PC-3 (cell line): ENCODE data around the gene ZNF277. TPM values are rescaled to one million over a fixed set of nuclear protein-coding genes. Genes with fewer than 3 reads are reported as not detected.
A peak's percentile ranks its signal among the peaks of the same experiment; 100 is the strongest.

Source experiments
- ATAC-seq: fragments of 200-7000 bp; cut with Tn5 transposase; 2 replicates; pipeline ENCODE4 v1.9.1; 2020; ENCODE audit warnings: mild to moderate bottlenecking, moderate library complexity
- BruUV-seq: library from RNA; stranded (reverse); fragments of 400-500 nt; replicated peaks from 2 replicates; lab custom pipeline; 2021; lab: Mats Ljungman, UMichigan
- CTCF ChIA-PET: fragments of 300-600 bp; sonication (Branson Sonifier 250); formaldehyde crosslinking; loops from one replicate; lab custom pipeline; 2022; ENCODE audit warnings: antibody characterized with exemption; lab: Charles Lee
- POLR2A ChIA-PET: fragments of 300-600 bp; sonication (Branson Sonifier 250); formaldehyde crosslinking; loops from one replicate; lab custom pipeline; 2022; ENCODE audit warnings: antibody characterized with exemption; ENCODE audit not compliant: unreplicated experiment; lab: Charles Lee
- DNase-seq: peaks from one replicate; pipeline ENCODE4 v3.0.0-alpha.2; 2015
- H2AFZ ChIP-seq: fragments of 300-600 bp; sonication (generic); 2 replicates; pipeline ENCODE4 v1.6.0; 2016; ENCODE audit warnings: antibody characterized with exemption, low read length
- H3F3A ChIP-seq: fragments of 300-600 bp; sonication (generic); one replicate; pipeline ENCODE4 v1.6.0; 2017; ENCODE audit warnings: antibody characterized with exemption, low read length, control low read depth, mild to moderate bottlenecking; ENCODE audit not compliant: unreplicated experiment
- H3K27ac ChIP-seq: fragments of 300-600 bp; sonication (generic); 2 replicates; pipeline ENCODE4 v1.5.1; 2016; ENCODE audit warnings: mild to moderate bottlenecking, low read length
- H3K27me3 ChIP-seq: fragments of 300-600 bp; sonication (generic); 2 replicates; pipeline ENCODE4 v1.6.1; 2016; ENCODE audit warnings: low read length, mixed read lengths
- H3K36me3 ChIP-seq: fragments of 300-600 bp; sonication (generic); 2 replicates; pipeline ENCODE4 v1.6.1; 2016; ENCODE audit warnings: low read depth, mixed run types, low read length, mixed read lengths
- H3K4me1 ChIP-seq: fragments of 300-600 bp; sonication (generic); 2 replicates; pipeline ENCODE4 v1.5.1; 2016; ENCODE audit warnings: low read length; ENCODE audit not compliant: insufficient read depth
- H3K4me2 ChIP-seq: fragments of 300-600 bp; sonication (generic); 2 replicates; pipeline ENCODE4 v1.6.0; 2016; ENCODE audit warnings: low read length
- H3K4me3 ChIP-seq: fragments of 300-600 bp; sonication (generic); 2 replicates; pipeline ENCODE4 v1.5.1; 2016; ENCODE audit warnings: mild to moderate bottlenecking, low read length, mixed read lengths
- H3K79me2 ChIP-seq: fragments of 300-600 bp; sonication (generic); 2 replicates; pipeline ENCODE4 v1.6.1; 2017; ENCODE audit warnings: low read length, mixed read lengths
- H3K9ac ChIP-seq: fragments of 300-600 bp; sonication (generic); 2 replicates; pipeline ENCODE4 v1.6.0; 2016; ENCODE audit warnings: mild to moderate bottlenecking, low read length
- H3K9me2 ChIP-seq: fragments of 300-600 bp; sonication (generic); replicated peaks from 2 replicates; pipeline ENCODE4 v1.6.1; 2016; ENCODE audit warnings: mixed run types, low read length, mixed read lengths
- H3K9me3 ChIP-seq: fragments of 300-600 bp; sonication (generic); 2 replicates; pipeline ENCODE4 v1.6.1; 2016; ENCODE audit warnings: low read length, mixed read lengths
- H4K20me1 ChIP-seq: fragments of 300-600 bp; sonication (generic); 2 replicates; pipeline ENCODE4 v1.6.1; 2016; ENCODE audit warnings: low read length, mixed read lengths
- CTCF ChIP-seq: fragments of 300-600 bp; sonication (generic); conservative IDR thresholded peaks from 2 replicates; pipeline ENCODE4 v1.5.1; 2017; ENCODE audit warnings: antibody characterized with exemption, low read depth, mild to moderate bottlenecking, low read length
- EZH2 ChIP-seq: fragments of 300-600 bp; sonication (generic); IDR thresholded peaks from one replicate; pipeline ENCODE4 v1.6.1; 2017; ENCODE audit warnings: antibody characterized with exemption, mild to moderate bottlenecking, low read length; ENCODE audit not compliant: unreplicated experiment
- EZH2phosphoT487 ChIP-seq: fragments of 300-600 bp; sonication (generic); IDR thresholded peaks from 2 replicates; pipeline ENCODE4 v1.6.1; 2018; ENCODE audit warnings: mild to moderate bottlenecking, antibody characterized with exemption, low read length, borderline replicate concordance
- intact Hi-C: fragments of 100-400 bp; cut with micrococcal nuclease; formaldehyde crosslinking; loops from 2 replicates; pipeline ENCODE4 v1.9.0; 2023
- total RNA-seq: library from RNA; depleted of rRNA; stranded (reverse); fragments of >200 nt; gene quantifications from 2 replicates; pipeline ENCODE4 v1.2.3, GENCODE V29; 2014

Gene ZNF277
- total RNA-seq, 1 experiment from 2014 or later = 14.0 TPM

GRCh38 chr7:112286250-112287086 is 80.0 kb downstream of the ZNF277 start:
- H2AFZ ChIP-seq = no peak overlapping the region
- peaks cover 17% of the 10 kb centered on the region for H3K4me1 ChIP-seq
- no peak overlapping the region for H3K4me2 ChIP-seq
- no peak overlapping the region for H3K27ac ChIP-seq
- no peaks in the 10 kb centered on the region for H4K20me1 ChIP-seq
- H3K9ac ChIP-seq = no peak overlapping the region
- H3K36me3 ChIP-seq = no peaks in the 10 kb centered on the region
- BruUV-seq = no TSS peak
- H3K27me3 ChIP-seq = no peaks in the 10 kb centered on the region
- no peaks in the 10 kb centered on the region for H3K9me3 ChIP-seq
- POLR2A ChIA-PET = interaction anchor here (0.5 kb wide), 1 partner anchor 19 kb away, joined by 3 read pairs; no protein-coding TSS in a partner anchor
- H3F3A ChIP-seq = no peaks in the 10 kb centered on the region
- no peak for DNase-seq
- TF ChIP-seq EZH2phosphoT487 (no peak), EZH2 (no peak), CTCF (no peak)
- intact Hi-C loops = no loop called here
- no peak overlapping the region for H3K4me3 ChIP-seq
- no peaks in the 10 kb centered on the region for H3K9me2 ChIP-seq
- H3K79me2 ChIP-seq = no peaks in the 10 kb centered on the region
- CTCF ChIA-PET = interaction anchor here (0.6 kb wide), 1 partner anchor 523 kb away, joined by 4 read pairs; no protein-coding TSS in a partner anchor
- ATAC-seq = no peak

GRCh38 chr7:112288301-112288700 is 81.8 kb downstream of the ZNF277 start:
- TF ChIP-seq EZH2phosphoT487 = no peak
- no peak for TF ChIP-seq CTCF
- no peak for TF ChIP-seq EZH2
- no peak for ATAC-seq

GRCh38 chr7:112290065-112290464 is 83.6 kb downstream of the ZNF277 start:
- no peaks in the 10 kb centered on the region for H4K20me1 ChIP-seq
- ChIA-PET POLR2A (no interaction called here), CTCF (no interaction called here)
- H3K9ac ChIP-seq = no peak overlapping the region
- H3K4me1 ChIP-seq = peaks cover 12% of the 10 kb centered on the region
- no peak overlapping the region for H3K27ac ChIP-seq
- no peak overlapping the region for H3K4me2 ChIP-seq
- no peaks in the 10 kb centered on the region for H3K27me3 ChIP-seq
- no peak overlapping the region for H3K4me3 ChIP-seq
- no peaks in the 10 kb centered on the region for H3F3A ChIP-seq
- no TSS peak for BruUV-seq
- H3K36me3 ChIP-seq = no peaks in the 10 kb centered on the region
- no peak overlapping the region for H2AFZ ChIP-seq
- DNase-seq (peak; percentile 45), ATAC-seq (peak; percentile 77)
- no peaks in the 10 kb centered on the region for H3K79me2 ChIP-seq
- no peaks in the 10 kb centered on the region for H3K9me3 ChIP-seq
- intact Hi-C loops = no loop called here
- no peak for TF ChIP-seq EZH2phosphoT487
- no peaks in the 10 kb centered on the region for H3K9me2 ChIP-seq

More at GRCh38 chr7:112288301-112288700, 81.8 kb downstream of the ZNF277 start:
- no peak overlapping the region for H3K27ac ChIP-seq
- no peaks in the 10 kb centered on the region for H3K79me2 ChIP-seq
- no peak overlapping the region for H2AFZ ChIP-seq
- no peak overlapping the region for H3K9ac ChIP-seq
- H3K4me3 ChIP-seq = no peak overlapping the region
- no peaks in the 10 kb centered on the region for H3K9me2 ChIP-seq
- ChIA-PET CTCF (no interaction called here), POLR2A (no interaction called here)
- no peak overlapping the region for H3K4me2 ChIP-seq
- H3F3A ChIP-seq = no peaks in the 10 kb centered on the region
- no peaks in the 10 kb centered on the region for H4K20me1 ChIP-seq
- no TSS peak for BruUV-seq
- H3K36me3 ChIP-seq = no peaks in the 10 kb centered on the region
- H3K4me1 ChIP-seq = peaks cover 12% of the 10 kb centered on the region
- no peaks in the 10 kb centered on the region for H3K27me3 ChIP-seq
- intact Hi-C loops = no loop called here
- no peak for DNase-seq
- no peaks in the 10 kb centered on the region for H3K9me3 ChIP-seq
